ENCODE data around the gene TBC1D9B.

The TBC1D9B gene

DNA sequence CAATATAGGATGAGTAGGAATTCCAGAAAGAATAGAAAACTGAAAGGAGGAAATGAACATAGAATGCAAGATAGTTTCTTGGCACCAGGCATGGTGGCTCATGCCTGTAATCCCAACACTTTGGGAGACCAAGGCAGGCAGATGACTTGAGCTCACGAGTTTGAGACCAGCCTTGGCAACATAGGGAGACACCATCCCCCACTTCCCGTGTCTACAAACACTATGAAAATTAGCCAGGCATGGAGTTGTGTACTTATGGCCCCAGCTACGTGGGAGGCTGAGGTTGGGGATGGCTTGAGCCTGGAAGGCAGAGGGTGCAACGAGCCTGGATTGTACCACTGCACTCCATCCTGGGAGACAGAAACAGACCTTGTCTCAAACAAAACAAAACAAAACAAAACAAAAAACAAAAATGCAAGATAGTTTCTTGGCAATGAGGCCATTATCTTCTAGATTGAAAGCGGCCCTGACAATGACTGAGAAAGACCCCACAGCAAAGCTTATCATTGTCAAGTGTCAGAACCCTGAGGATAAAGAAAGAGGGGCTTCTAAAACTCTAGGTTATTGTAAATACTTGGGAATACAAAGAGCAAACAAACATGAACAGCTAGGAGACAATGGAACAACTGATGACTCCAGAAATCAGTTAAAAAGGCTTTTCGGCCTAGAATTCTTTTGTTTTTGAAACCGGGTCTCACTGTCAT, 77.8 kb downstream of the TBC1D9B start:
- FAIRE-seq = no peak
- no peak for DNase-seq (ENCODE audit: insufficient read length, low spot score)

DNA sequence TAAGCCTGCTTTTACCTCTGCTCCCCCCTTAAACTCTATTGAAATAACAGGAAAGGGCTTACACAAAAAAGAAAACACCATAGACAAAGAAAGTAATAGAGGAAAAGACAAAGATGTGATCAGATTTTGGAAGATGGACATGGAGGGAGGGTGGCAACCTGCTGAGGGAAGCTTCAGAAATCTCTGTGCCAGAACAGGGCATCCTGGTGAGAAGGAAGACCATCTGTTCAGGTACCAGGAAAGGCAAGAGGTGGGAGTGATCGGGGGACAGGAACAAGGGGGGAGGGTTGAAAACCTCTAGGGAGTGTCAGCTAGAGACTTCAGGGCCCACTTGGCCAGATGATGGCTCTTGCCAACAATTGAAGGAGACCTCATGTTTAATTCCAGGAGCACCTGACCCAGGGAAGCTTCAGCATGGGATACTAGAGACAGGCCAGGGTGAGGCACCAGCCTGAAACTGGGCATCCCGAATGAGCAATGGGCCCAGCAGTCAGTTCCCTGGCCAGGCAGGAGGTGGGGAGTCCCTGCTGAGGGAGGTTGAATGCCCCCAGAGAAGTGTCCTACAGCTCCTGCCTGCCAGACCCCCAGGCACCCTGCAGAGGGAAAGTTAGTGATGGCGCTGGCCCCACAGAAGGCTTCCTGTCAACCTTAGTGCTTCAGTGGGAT, 78.8 kb downstream of the TBC1D9B start:
- TF ChIP-seq POLR2AphosphoS5 (IDR thresholded peaks at IDR 0.05; ENCODE audit: low read depth, low read length) (peak; percentile 65), TAF1 (IDR thresholded peaks at IDR 0.05; ENCODE audit: low read depth, low read length) (no peak)
- DNase-seq (ENCODE audit: insufficient read length, low spot score) = no peak
- FAIRE-seq = no peak

More for the DNA sequence above, 77.8 kb downstream of the TBC1D9B start:
- peak; percentile 33; the same call in 1 of the 2 replicates for TF ChIP-seq POLR2AphosphoS5 (IDR thresholded peaks at IDR 0.05; ENCODE audit: low read depth, low read length)
- no peak for TF ChIP-seq POU2F2 (IDR thresholded peaks at IDR 0.05; ENCODE audit: low read depth, low read length)

DNA sequence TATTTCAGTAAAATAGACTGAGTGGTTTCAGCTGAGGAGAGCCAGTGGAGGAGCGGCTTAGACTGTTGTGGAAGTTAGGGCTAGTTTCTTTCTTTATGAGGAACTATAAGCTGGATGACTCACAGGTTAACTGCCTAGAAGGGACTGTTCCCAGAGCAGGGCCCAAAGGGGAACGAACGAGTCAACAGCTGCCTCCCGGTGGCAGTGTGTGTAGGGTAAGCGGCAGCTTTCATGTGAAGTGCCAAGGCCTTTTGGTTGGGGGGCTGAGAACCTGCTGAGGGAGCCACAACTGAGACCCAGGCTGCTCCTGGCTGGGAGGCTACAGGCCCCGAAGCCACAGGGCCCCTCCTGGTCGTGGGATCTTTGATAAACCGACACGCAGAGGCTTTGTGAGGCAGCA, 80.0 kb downstream of the TBC1D9B start:
- DNase-seq (ENCODE audit: insufficient read length, low spot score) (no peak), FAIRE-seq (no peak)
- TF ChIP-seq POLR2A (IDR thresholded peaks at IDR 0.05; ENCODE audit: low read depth, low read length) = no peak
- TF ChIP-seq POU2F2 (IDR thresholded peaks at IDR 0.05; ENCODE audit: low read depth, low read length) = no peak
- TF ChIP-seq TAF1 (IDR thresholded peaks at IDR 0.05; ENCODE audit: low read depth, low read length) = no peak
- no peak for TF ChIP-seq PAX5 (IDR thresholded peaks at IDR 0.05; ENCODE audit: insufficient read depth, low read length, severe bottlenecking)
- no peak for TF ChIP-seq SPI1 (IDR thresholded peaks at IDR 0.05; ENCODE audit: low read depth, low read length)
- TF ChIP-seq POLR2AphosphoS5 (IDR thresholded peaks at IDR 0.05; ENCODE audit: low read depth, low read length) = no peak; the same call in 1 of the 2 replicates

DNA sequence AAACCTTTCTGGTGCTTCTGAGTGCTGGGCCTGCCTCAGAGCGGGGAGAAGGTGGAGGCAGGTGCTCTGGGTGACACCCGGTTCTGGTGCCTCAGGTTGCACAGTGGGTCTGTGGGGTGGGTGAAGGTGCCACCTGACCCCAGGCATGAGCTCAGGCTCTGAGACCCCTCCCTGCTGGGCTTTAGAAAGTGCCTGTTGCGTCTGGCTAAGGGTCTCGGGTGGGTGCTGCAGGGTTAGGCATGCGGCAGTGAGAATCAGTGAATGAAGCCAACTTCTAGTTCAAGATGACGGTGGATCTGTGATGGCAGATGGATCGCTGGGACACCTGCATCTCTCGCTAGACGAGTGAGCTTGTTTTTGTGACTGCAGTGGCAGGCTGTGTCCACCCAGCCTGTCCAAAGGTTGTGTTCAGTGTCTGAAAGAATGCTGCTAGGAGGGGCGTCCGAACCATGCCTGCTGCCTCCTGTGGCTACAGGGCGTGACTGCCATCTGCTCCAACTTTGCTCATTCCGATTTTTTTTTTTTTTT, 82.0 kb downstream of the TBC1D9B start:
- TF ChIP-seq PAX5 (IDR thresholded peaks at IDR 0.05; ENCODE audit: insufficient read depth, low read length, severe bottlenecking) = no peak
- DNase-seq (ENCODE audit: insufficient read length, low spot score) = no peak
- no peak for FAIRE-seq

DNA sequence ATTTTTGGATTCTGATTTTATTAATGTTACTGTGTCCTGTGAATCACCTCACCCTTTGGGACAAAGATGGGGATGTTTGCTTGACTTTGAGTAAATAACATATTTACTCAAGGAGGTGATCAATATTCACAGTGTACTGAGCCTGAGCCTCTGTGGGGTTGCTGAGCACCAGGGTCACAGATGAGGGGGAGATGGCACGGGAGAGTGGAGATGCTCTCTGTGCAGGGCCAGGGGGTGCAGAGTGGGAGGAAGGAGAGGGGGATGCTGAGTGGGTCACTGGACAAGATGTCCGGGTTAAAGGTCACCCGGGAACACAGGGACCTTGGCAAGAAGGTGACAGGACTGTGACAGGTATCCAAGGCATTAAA, 83.0 kb downstream of the TBC1D9B start:
- no peak for FAIRE-seq
- TF ChIP-seq POLR2AphosphoS5 (IDR thresholded peaks at IDR 0.05; ENCODE audit: low read depth, low read length) (no peak), PAX5 (IDR thresholded peaks at IDR 0.05; ENCODE audit: insufficient read depth, low read length, severe bottlenecking) (no peak), SPI1 (IDR thresholded peaks at IDR 0.05; ENCODE audit: low read depth, low read length) (no peak), POU2F2 (IDR thresholded peaks at IDR 0.05; ENCODE audit: low read depth, low read length) (no peak), POLR2A (IDR thresholded peaks at IDR 0.05; ENCODE audit: low read depth, low read length) (no peak; the same call in 1 of the 2 replicates), TAF1 (IDR thresholded peaks at IDR 0.05; ENCODE audit: low read depth, low read length) (no peak)
- no peak for DNase-seq (ENCODE audit: insufficient read length, low spot score)

DNA sequence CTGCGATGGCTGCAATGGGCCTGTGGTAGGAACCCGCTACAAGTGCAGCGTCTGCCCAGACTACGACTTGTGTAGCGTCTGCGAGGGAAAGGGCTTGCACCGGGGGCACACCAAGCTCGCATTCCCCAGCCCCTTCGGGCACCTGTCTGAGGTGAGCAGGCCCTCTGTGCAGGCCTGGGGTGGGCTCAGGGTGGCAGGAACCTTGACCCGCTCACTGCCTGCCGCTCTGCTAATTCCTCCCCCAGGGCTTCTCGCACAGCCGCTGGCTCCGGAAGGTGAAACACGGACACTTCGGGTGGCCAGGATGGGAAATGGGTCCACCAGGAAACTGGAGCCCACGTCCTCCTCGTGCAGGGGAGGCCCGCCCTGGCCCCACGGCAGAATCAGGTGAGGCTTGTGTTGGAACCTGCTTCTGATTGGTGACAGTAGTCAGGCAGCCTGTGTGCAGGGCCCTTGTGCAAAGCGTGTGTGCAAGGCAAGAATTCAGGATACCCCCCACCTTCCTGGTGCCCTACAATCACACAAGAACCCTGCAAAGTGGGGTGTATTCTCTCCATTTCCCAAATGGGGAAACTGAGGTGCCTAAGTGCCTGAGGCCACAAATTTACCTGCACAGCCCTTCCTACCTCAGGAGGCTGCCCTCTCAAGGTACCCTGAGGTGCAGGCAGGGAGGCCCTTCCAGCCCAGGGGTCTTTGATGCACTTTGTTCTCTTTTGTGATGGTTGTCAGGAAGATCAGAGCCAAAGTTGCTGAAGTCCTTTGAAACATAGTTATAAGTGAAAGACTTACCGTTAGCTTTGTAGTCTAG, 83.6 kb downstream of the TBC1D9B start:
- DNase-seq (ENCODE audit: insufficient read length, low spot score) (no peak), FAIRE-seq (no peak)
- TF ChIP-seq POLR2AphosphoS5 (IDR thresholded peaks at IDR 0.05; ENCODE audit: low read depth, low read length) = peak; percentile 38; the same call in 1 of the 2 replicates
- no peak for TF ChIP-seq TAF1 (IDR thresholded peaks at IDR 0.05; ENCODE audit: low read depth, low read length)

DNA sequence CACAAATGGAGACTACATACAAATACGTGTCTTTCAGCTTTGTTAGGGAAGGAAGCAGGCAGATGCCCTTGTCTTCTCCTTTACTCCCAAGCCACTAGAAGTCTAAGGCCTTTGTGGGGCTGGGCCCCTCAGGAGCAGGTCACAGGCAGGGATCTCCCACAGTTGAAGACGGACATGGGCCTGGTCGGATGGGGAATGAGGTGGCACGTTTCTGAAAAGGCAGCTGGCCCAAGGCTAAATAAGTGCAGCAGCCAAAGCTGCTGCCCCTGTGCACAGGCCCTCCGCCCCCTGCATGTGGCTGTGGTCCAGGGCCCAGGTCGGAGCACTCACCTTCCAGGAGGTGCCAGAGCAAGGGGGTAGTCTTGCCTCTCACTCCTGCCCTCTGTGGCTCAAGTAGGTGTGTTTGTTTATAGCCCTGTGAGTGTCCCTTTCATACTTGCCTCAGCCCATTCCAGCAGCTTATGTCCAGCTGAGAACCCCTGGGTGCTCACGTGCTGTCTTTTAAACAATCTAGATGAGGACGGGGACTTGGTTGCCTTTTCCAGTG, 85.2 kb downstream of the TBC1D9B start:
- no peak for FAIRE-seq
- no peak for TF ChIP-seq SPI1 (IDR thresholded peaks at IDR 0.05; ENCODE audit: low read depth, low read length)
- TF ChIP-seq POLR2AphosphoS5 (IDR thresholded peaks at IDR 0.05; ENCODE audit: low read depth, low read length) = no peak; the same call in 1 of the 2 replicates
- TF ChIP-seq POU2F2 (IDR thresholded peaks at IDR 0.05; ENCODE audit: low read depth, low read length) = no peak
- DNase-seq (ENCODE audit: insufficient read length, low spot score) = no peak

DNA sequence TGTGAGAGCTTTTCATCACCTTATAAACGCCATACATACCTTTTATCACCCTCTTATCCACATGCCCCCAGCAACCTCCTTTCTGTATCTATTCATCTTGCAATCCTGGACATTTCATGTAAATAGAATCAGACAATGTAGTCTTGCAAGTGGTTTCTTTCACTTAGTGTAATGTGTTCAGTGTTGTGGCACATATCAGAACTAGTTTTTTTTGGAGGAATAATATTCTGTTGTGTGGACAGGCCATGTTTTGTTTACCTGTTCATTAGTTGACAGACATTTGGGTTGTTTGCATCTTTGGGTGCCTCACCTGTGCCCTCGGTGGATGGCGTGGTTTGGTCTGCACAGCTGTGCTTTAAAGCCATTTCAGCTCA, 85.7 kb downstream of the TBC1D9B start:
- no peak for DNase-seq (ENCODE audit: insufficient read length, low spot score)
- FAIRE-seq = no peak

DNA sequence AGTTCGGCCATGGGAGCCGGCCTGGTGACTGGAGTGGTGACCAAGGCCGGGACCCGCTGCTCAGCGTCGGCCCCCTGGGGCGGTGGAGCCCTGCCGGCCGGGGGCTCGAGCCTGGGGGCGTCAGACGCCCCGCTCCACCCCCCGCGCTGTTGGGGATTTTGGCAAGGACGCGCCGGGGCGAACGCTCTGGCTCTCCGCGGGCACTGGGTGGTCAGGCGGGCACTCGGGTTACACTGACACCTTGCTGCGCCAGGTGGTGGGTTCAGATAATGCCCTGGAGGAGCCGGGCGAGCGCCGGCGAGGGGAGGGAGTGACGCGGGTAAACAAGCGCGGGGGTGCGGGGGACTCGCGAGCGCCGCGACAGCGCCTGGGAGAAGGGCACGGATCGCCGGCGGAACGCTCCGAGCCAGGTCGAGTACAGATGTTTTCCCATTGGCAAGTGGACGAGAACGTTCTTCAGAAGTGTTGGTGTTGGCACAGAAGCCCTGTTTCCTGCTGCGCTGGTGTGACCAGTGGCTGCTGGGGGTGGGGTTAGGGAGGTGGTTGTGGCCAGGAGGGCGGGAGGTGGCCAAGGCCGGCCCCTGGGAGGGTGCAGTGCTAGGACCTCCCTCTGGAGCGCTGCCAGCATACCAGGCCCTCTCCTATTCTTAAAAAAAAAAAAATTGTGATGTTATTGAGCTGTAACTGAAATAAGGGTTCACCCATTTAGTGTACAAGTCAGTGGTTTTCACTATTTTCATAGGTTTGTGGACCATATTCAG, 86.2 kb downstream of the TBC1D9B start:
- no peak for TF ChIP-seq SPI1 (IDR thresholded peaks at IDR 0.05; ENCODE audit: low read depth, low read length)
- TF ChIP-seq POLR2A (IDR thresholded peaks at IDR 0.05; ENCODE audit: low read depth, low read length) = peak; percentile 82
- TF ChIP-seq PAX5 (IDR thresholded peaks at IDR 0.05; ENCODE audit: insufficient read depth, low read length, severe bottlenecking) = no peak
- TF ChIP-seq TAF1 (IDR thresholded peaks at IDR 0.05; ENCODE audit: low read depth, low read length) = no peak
- peak; percentile 58; the same call in 1 of the 2 replicates for TF ChIP-seq POU2F2 (IDR thresholded peaks at IDR 0.05; ENCODE audit: low read depth, low read length)
- peak; percentile 76 for TF ChIP-seq POLR2AphosphoS5 (IDR thresholded peaks at IDR 0.05; ENCODE audit: low read depth, low read length)
- peak; percentile 94 for FAIRE-seq
- DNase-seq (ENCODE audit: insufficient read length, low spot score) = peak; percentile 95

More for the DNA sequence above, 85.7 kb downstream of the TBC1D9B start:
- no peak for TF ChIP-seq POLR2A (IDR thresholded peaks at IDR 0.05; ENCODE audit: low read depth, low read length)
- TF ChIP-seq POU2F2 (IDR thresholded peaks at IDR 0.05; ENCODE audit: low read depth, low read length) = no peak
- TF ChIP-seq TAF1 (IDR thresholded peaks at IDR 0.05; ENCODE audit: low read depth, low read length) = no peak
- TF ChIP-seq SPI1 (IDR thresholded peaks at IDR 0.05; ENCODE audit: low read depth, low read length) = no peak
- no peak for TF ChIP-seq PAX5 (IDR thresholded peaks at IDR 0.05; ENCODE audit: insufficient read depth, low read length, severe bottlenecking)
- no peak for TF ChIP-seq POLR2AphosphoS5 (IDR thresholded peaks at IDR 0.05; ENCODE audit: low read depth, low read length)
